ENCODE results near the gene ZNF496.

ZNF496 gene

GRCh38 chr1:247270003-247270402 is 61.7 kb downstream of the ZNF496 start:
- Histone ChIP-seq H3K4me3 (ENCODE audit: low read depth, low read length) (no peak overlapping the region), H3K9me3 (ENCODE audit: control insufficient read depth, insufficient read depth, low read depth, low read length) (no peaks in the 10 kb centered on the region), H3K27ac (ENCODE audit: extremely low read depth, low read depth, low read length) (no peak overlapping the region), H3K36me3 (ENCODE audit: control insufficient read depth in 2 of 2, insufficient read depth in 1 of 2, low read length in 2 of 2) (no peaks in the 10 kb centered on the region), H3K4me1 (ENCODE audit: control insufficient read depth, insufficient read depth, low read length) (no peaks in the 10 kb centered on the region)
- CTCF ChIA-PET: no interaction called here
- POLR2A ChIA-PET: no interaction called here
- peak; percentile 57 for TF ChIP-seq ZNF585B (tag by site-specific recombination; IDR thresholded peaks at IDR 0.05)
- TF ChIP-seq ZNF175 (tag by site-specific recombination; IDR thresholded peaks at IDR 0.05): no peak

- no peak for TF ChIP-seq SP7 (tag by site-specific recombination; IDR thresholded peaks at IDR 0.05)
- no peak for TF ChIP-seq ZNF664 (tag by site-specific recombination; IDR thresholded peaks at IDR 0.05)
- no peak for TF ChIP-seq ZNF768 (tag by site-specific recombination; IDR thresholded peaks at IDR 0.05)
- no peak for TF ChIP-seq BCL11A (tag by site-specific recombination; IDR thresholded peaks at IDR 0.05; ENCODE audit: low read depth)
- no peak for TF ChIP-seq ZNF223 (tag by site-specific recombination; IDR thresholded peaks at IDR 0.05)
- no peak for TF ChIP-seq TCF7L2 (IDR thresholded peaks at IDR 0.05; ENCODE audit: borderline replicate concordance, low read depth, low read length)
- TF ChIP-seq ZNF626 (tag by site-specific recombination; IDR thresholded peaks at IDR 0.05): no peak
- no peak for TF ChIP-seq ZNF18 (tag by site-specific recombination; IDR thresholded peaks at IDR 0.05)
- no peak for TF ChIP-seq YY2 (tag by site-specific recombination; IDR thresholded peaks at IDR 0.05)
- no peak for TF ChIP-seq ZBTB20 (tag by site-specific recombination; IDR thresholded peaks at IDR 0.05)
- no peak for TF ChIP-seq ATF2 (tag by site-specific recombination; IDR thresholded peaks at IDR 0.05; ENCODE audit: low read depth)
- no peak for TF ChIP-seq PRDM4 (tag by site-specific recombination; IDR thresholded peaks at IDR 0.05)
- no peak for TF ChIP-seq ZBTB11 (tag by site-specific recombination; conservative IDR thresholded peaks at IDR 0.05; ENCODE audit: low read depth)
- no peak for TF ChIP-seq ZNF280C (tag by site-specific recombination; IDR thresholded peaks at IDR 0.05)
- H3K27ac ChIP-seq (ENCODE audit: extremely low read depth, low read depth, low read length): no peak overlapping the region
- H3K4me3 ChIP-seq (ENCODE audit: low read depth, low read length): no peak overlapping the region
- H3K9me3 ChIP-seq (ENCODE audit: control insufficient read depth, insufficient read depth, low read depth, low read length): no peaks in the 10 kb centered on the region
- H3K4me1 ChIP-seq (ENCODE audit: control insufficient read depth, insufficient read depth, low read length): no peaks in the 10 kb centered on the region
- ChIA-PET CTCF (no interaction called here), POLR2A (no interaction called here)
- H3K36me3 ChIP-seq (ENCODE audit: control insufficient read depth in 2 of 2, insufficient read depth in 1 of 2, low read length in 2 of 2): no peaks in the 10 kb centered on the region
These were observed 62.5 kb downstream of the ZNF496 start for GRCh38 chr1:247269133-247269532.
